PFSK-1 (cell line): ENCODE results near the gene LDLRAD3.

Experiments used
- FOXP2 ChIP-seq: optimal IDR thresholded peaks from 2 replicates; pipeline ENCODE3; 2011; ENCODE audit warnings: borderline replicate concordance, control low read depth, inconsistent platforms; ENCODE audit not compliant: insufficient read depth; ENCODE audit errors: extremely low read length, extremely low read depth
- POLR2AphosphoS5 ChIP-seq: IDR thresholded peaks from 2 replicates; pipeline ENCODE4 v1.6.1; 2012; ENCODE audit warnings: low read depth, mild to moderate bottlenecking, control low read depth, low read length, moderate library complexity
- SIN3A ChIP-seq: IDR thresholded peaks from 2 replicates; pipeline ENCODE4 v1.6.1; 2012; ENCODE audit warnings: mild to moderate bottlenecking, low read length, moderate library complexity, borderline replicate concordance; ENCODE audit not compliant: insufficient read depth
- TAF1 ChIP-seq: IDR thresholded peaks from 2 replicates; pipeline ENCODE4 v1.6.1; 2012; ENCODE audit warnings: low read length, control low read depth, borderline replicate concordance; ENCODE audit not compliant: insufficient read depth
- TF ChIP-seq, protein P1 (sequence below), 2 experiments: IDR thresholded peaks; 2 replicates each; pipeline versions ENCODE4 v1.6.1 to v1.8.0; 2011 to 2012; ENCODE audit warnings: low read depth in 2 of 2, low read length in 2 of 2, control low read depth in 1 of 2, inconsistent platforms in 1 of 2, mild to moderate bottlenecking in 1 of 2, moderate library complexity in 1 of 2; ENCODE audit not compliant: insufficient read depth in 1 of 2

Gene LDLRAD3

DNA sequence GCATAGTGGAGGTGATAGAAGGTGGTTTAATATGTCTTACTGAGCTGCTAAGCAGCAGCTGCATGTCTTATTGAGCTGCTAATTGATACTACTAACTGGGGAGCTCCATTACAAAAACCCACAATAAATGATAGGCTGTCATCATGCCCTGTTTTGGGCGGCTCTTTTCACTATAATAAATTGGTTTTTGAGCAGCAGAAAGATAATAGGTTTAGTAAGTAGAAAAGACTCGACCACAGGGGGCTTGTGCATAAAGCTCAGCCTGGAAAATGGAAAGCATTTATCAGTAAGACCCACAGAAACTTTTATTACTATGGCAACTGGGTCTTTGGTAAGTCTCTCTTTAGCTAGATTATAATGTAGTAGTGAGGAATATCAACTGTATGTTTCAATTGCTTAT is 117.6 kb downstream of the LDLRAD3 start:
- TF ChIP-seq FOXP2 (no peak), SIN3A (no peak), TAF1 (no peak), POLR2AphosphoS5 (no peak)
- TF ChIP-seq, protein P1, sequence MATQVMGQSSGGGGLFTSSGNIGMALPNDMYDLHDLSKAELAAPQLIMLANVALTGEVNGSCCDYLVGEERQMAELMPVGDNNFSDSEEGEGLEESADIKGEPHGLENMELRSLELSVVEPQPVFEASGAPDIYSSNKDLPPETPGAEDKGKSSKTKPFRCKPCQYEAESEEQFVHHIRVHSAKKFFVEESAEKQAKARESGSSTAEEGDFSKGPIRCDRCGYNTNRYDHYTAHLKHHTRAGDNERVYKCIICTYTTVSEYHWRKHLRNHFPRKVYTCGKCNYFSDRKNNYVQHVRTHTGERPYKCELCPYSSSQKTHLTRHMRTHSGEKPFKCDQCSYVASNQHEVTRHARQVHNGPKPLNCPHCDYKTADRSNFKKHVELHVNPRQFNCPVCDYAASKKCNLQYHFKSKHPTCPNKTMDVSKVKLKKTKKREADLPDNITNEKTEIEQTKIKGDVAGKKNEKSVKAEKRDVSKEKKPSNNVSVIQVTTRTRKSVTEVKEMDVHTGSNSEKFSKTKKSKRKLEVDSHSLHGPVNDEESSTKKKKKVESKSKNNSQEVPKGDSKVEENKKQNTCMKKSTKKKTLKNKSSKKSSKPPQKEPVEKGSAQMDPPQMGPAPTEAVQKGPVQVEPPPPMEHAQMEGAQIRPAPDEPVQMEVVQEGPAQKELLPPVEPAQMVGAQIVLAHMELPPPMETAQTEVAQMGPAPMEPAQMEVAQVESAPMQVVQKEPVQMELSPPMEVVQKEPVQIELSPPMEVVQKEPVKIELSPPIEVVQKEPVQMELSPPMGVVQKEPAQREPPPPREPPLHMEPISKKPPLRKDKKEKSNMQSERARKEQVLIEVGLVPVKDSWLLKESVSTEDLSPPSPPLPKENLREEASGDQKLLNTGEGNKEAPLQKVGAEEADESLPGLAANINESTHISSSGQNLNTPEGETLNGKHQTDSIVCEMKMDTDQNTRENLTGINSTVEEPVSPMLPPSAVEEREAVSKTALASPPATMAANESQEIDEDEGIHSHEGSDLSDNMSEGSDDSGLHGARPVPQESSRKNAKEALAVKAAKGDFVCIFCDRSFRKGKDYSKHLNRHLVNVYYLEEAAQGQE (IDR thresholded peaks at IDR 0.05; ENCODE audit: insufficient read depth in 1 of 2, low read depth in 2 of 2, low read length in 2 of 2): no peak

DNA sequence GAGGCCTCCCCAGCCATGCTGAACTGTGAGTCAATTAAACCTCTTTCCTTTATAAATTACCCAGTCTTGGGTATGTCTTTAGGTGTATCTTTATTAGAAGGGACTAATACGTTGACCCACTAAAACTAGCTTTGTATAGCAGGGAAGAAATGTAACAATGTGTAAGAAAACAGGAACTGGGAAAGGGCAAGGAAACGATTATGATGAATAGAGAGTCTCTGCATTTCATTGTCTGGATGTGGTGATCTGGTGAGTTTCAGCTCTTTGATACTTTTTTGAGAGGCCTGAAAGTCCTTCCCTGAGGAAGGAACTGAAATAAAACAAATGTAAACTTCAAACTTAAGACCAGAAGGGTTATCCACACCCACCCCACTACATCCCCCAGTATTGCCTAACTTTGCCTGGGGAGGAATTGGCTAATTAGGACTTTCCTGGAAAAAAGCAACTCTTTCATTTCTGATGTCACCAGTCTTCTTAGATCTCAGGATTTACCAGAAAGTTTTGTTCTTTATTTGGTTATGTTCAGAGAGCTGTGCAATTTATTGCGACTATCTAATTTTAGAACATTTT is 119.0 kb downstream of the LDLRAD3 start:
- no peak for TF ChIP-seq POLR2AphosphoS5
- TF ChIP-seq, protein P1 (IDR thresholded peaks at IDR 0.05; ENCODE audit: insufficient read depth in 1 of 2, low read depth in 2 of 2, low read length in 2 of 2): no peak
- TF ChIP-seq FOXP2: no peak
- TF ChIP-seq SIN3A: no peak
- TF ChIP-seq TAF1: no peak

DNA sequence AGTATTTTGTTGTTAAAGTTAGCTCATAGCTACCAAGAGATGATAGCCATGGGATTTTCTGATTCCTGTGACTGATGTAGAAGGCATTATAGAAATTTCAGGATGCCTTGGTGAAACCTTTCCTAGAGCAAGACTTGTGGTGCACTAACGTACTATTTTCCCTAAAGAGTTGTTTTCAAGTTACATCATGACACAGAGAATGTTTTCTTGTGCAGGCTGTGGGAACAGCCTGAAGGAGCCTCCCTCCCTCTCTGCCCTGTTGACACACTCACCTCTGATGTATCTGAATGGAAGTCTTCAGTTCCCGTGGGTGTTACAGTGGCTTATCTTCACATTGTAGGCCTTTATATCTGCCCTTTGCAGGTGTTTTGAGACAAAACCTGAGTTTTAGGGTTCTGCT is 121.6 kb downstream of the LDLRAD3 start:
- TF ChIP-seq POLR2AphosphoS5: no peak
- TF ChIP-seq, protein P1 (IDR thresholded peaks at IDR 0.05; ENCODE audit: insufficient read depth in 1 of 2, low read depth in 2 of 2, low read length in 2 of 2): no peak
- no peak for TF ChIP-seq TAF1
- no peak for TF ChIP-seq FOXP2
- TF ChIP-seq SIN3A: no peak

DNA sequence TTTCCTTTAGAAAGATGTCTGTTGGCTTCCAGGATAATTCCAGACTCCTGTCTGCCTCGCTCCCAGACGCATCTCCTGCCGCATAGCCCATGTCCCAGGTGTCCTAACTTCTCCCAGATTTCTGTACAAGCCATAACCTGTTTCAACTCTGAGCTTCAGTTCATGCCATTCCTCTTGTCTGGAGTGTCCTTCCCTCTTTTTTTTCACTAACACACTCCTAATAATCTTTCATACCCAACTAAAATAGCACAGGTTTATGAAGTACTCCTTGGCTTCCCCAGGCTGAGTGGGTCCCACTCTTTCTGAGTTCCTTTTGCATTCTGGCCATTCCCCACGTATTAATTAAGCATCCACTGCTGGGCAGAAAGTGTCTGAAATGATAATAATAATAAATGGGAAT is 123.0 kb downstream of the LDLRAD3 start:
- TF ChIP-seq, protein P1 (IDR thresholded peaks at IDR 0.05; ENCODE audit: insufficient read depth in 1 of 2, low read depth in 2 of 2, low read length in 2 of 2): no peak
- TF ChIP-seq SIN3A: no peak
- TF ChIP-seq POLR2AphosphoS5: no peak
- TF ChIP-seq TAF1: no peak
- TF ChIP-seq FOXP2: no peak

DNA sequence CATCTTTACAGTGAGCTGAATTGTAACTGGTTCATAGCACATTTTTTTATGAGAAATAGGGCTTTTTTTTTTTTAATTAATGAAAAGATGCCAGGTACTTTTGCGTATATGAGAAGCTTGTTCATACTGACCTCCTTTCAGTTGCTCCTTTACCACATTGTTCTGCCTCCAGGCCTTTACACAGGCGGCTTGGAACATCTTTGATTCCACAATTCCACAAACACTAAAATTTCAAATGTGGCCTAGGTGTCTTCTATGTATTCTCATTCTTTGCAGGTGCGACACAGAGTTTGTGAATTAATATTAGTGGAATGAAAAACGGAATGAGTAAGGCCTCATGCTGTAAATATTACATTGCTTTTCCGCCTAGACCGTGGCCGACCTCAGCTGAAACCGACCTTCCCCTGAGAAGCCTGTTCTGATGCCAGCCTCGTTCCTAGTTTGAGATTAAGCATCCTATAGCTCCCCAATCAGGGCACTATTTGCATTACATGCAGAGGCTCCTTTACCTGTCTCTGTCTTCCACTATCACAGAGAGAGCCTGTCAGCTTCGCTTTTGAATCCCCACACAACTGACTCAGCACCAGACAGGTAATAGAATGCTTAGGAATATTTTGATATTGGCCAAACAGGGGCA is 125.8 kb downstream of the LDLRAD3 start:
- no peak for TF ChIP-seq FOXP2
- TF ChIP-seq TAF1: no peak
- TF ChIP-seq POLR2AphosphoS5: no peak
- TF ChIP-seq SIN3A: no peak
- TF ChIP-seq, protein P1 (IDR thresholded peaks at IDR 0.05; ENCODE audit: insufficient read depth in 1 of 2, low read depth in 2 of 2, low read length in 2 of 2): no peak
